Coronary artery (tissue), 2 donors: ENCODE data around the gene FRS3.

ENCODE experiments used
- DNase-seq: peaks from one replicate; pipeline ENCODE4 v3.0.0-alpha.2; 2017; ENCODE audit warnings: low spot score
- H3K27ac ChIP-seq, 2 donors: fragments of 200-600 bp; sonication (generic); one replicate each; pipeline ENCODE4 v1.5.1; 2016 to 2019
- H3K4me3 ChIP-seq: fragments of 200-600 bp; sonication (generic); 2 replicates; pipeline ENCODE4 v1.5.1; 2016; ENCODE audit warnings: mild to moderate bottlenecking, moderate library complexity
- TF ChIP-seq, protein P1 (sequence below): fragments of 200-600 bp; sonication (generic); IDR thresholded peaks from one replicate; pipeline ENCODE4 v1.5.1; 2019; ENCODE audit warnings: antibody characterized with exemption

The FRS3 gene

GRCh38 chr6:41748102-41748477 lies 31.6 kb downstream of the FRS3 start:
- H3K27ac ChIP-seq = no peak overlapping the region
- H3K4me3 ChIP-seq = no peak overlapping the region
- DNase-seq = no peak
- TF ChIP-seq, protein P1, sequence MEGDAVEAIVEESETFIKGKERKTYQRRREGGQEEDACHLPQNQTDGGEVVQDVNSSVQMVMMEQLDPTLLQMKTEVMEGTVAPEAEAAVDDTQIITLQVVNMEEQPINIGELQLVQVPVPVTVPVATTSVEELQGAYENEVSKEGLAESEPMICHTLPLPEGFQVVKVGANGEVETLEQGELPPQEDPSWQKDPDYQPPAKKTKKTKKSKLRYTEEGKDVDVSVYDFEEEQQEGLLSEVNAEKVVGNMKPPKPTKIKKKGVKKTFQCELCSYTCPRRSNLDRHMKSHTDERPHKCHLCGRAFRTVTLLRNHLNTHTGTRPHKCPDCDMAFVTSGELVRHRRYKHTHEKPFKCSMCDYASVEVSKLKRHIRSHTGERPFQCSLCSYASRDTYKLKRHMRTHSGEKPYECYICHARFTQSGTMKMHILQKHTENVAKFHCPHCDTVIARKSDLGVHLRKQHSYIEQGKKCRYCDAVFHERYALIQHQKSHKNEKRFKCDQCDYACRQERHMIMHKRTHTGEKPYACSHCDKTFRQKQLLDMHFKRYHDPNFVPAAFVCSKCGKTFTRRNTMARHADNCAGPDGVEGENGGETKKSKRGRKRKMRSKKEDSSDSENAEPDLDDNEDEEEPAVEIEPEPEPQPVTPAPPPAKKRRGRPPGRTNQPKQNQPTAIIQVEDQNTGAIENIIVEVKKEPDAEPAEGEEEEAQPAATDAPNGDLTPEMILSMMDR = no peak

- Histone ChIP-seq H3K27ac (no peak within 1 kb of the TSS), H3K4me3 (no peak within 1 kb of the TSS)
- TF ChIP-seq, protein P1 = no peak
- DNase-seq = no peak
Measured at GRCh38 chr6:41747256-41748101, 32.2 kb downstream of the FRS3 start, which contains the start of gene PGC. TSS of gene PGC (minus strand) at chr6:41747397. CDS start at chr6:41747334, 63 bp downstream.

DNA sequence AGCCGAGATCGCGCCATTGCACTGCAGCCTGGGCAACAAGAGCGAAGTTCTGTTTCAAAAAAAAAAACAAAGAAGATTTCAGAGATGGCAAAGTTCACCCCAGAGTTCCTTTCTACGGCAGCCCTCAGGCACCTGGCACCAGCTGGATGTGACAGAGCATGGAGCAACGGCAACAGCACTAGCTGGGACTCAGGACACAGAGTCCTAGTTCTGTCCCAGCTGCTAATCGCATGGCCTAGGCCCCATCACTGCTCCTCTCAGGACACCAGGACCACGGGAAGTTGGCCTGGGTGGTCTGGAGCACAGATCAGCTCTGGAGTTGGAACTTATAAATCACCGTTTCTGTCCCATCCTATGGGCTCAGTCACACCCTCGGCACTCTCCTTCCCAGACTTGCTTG lies 33.6 kb downstream of the FRS3 start:
- no peak overlapping the region for H3K27ac ChIP-seq
- TF ChIP-seq, protein P1 = no peak
- DNase-seq = no peak
- H3K4me3 ChIP-seq = no peak overlapping the region

- TF ChIP-seq, protein P1 = no peak
- DNase-seq = no peak
- no peak overlapping the region for H3K27ac ChIP-seq
- H3K4me3 ChIP-seq = no peak overlapping the region
Measured at GRCh38 chr6:41744236-41744787, 35.4 kb downstream of the FRS3 start.

DNA sequence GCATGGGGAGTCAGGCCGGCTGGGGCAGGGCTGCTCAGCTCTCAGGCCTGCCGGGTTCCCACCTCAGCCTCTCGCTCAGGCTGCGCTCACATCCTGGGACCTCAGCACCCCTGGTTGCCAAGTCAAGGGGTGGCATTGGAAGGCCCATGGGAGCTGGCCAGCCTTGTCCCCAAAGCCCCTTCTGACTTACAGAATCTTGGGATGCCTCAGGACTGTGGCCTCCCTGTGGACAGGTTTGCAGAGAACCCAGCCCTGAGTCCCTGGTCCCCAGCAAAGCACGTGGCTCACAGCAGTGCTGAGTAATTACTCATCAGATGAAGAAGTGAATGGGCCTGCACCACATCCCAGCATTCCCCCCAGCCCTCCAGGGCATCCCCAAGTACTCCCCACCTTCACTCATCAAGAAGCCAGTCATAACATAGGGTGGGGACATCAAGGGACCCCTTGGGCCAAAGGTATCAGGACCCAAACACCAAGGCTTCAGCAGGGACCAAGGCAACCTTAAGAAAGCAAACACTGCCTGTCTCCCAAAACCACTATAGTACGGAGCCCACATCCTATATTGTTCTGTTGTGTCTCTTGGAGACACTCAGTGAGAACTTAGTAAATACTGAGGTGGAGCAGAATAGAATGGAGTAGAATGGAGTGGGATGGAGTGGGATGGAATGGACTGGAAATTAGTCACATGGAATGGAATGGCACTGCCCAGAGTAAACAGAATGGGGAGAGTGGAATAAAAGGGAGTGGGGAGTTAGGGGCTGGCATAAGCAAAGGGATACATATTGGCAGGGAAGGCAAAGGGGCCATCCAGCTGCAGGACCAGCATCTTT lies 36.1 kb downstream of the FRS3 start:
- no peak overlapping the region for H3K4me3 ChIP-seq
- TF ChIP-seq, protein P1 = no peak
- no peak overlapping the region for H3K27ac ChIP-seq
- no peak for DNase-seq

DNA sequence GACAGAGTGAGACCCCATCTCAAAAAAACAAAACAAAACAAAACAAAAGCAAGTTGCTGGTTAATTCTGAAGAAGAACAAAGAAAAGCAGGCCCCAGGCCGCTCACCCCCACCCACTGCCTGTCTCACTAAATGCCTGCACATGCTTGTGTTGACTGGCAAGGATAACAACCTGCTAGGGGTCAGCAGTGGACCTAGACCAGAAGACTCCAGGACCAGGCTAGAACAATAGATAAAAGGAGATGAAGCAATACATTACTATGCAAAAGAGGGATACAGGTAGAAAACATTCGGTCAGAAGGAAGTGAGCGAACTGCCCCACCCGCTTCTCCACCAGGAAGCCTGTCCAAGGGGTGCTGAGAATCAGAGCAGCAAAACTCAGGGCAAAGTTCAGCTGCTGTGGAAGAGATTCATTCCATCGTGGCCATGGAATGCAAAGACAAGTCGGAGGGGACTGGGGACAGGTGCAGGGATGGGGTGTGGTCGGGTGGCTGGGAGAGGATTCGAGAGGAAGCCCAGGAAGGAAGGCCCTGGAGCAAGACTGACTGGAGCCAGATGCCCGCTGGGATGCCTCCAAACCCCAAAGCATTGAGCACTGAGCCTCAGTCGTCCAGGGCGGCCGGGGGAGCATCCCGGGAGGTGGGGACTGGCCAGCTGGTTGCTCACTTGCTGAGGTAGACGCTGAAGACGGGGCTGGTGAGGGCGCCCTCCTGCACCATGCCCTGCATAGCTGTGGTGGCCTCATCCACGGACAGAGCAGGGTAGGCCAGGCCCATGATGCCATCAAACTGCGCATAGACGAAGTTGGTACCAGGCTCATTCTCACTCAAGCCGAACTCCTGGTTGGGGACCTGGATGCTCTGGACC lies 37.8 kb downstream of the FRS3 start:
- TF ChIP-seq, protein P1 = no peak
- no peak for DNase-seq
- Histone ChIP-seq H3K4me3 (no peak overlapping the region), H3K27ac (no peak overlapping the region)
